Prostate gland (tissue), 2 donors: ENCODE measurements around the gene GPR31. TPM values are rescaled to one million over a fixed set of nuclear protein-coding genes. Genes with fewer than 3 reads are reported as not detected.

ENCODE experiments used
- DNase-seq: peaks from one replicate; pipeline ENCODE4 v3.0.0-alpha.2; 2019; ENCODE audit warnings: low spot score
- H3K27ac ChIP-seq, 2 donors: fragments of 200-600 bp; sonication (generic); 2 replicates each; pipeline ENCODE4 v1.5.1; 2017 to 2019
- H3K27me3 ChIP-seq: fragments of 200-600 bp; sonication (generic); replicated peaks from 2 replicates; pipeline ENCODE4 v1.5.1; 2019; ENCODE audit not compliant: insufficient read depth
- H3K36me3 ChIP-seq, 2 donors: fragments of 200-600 bp; sonication (generic); 1 replicate in 1 of 2; 2 replicates in 1 of 2; pipeline versions ENCODE4 v1.5.1 to v1.8.1; 2017 to 2019
- H3K4me1 ChIP-seq: fragments of 200-600 bp; sonication (generic); replicated peaks from 2 replicates; pipeline ENCODE4 v1.5.1; 2019
- H3K4me3 ChIP-seq, 2 donors: fragments of 200-600 bp; sonication (generic); 2 replicates each; pipeline ENCODE4 v1.5.1; 2017 to 2019
- H3K9me3 ChIP-seq: fragments of 200-600 bp; sonication (generic); 2 replicates; pipeline ENCODE4 v1.5.1; 2017
- POLR2A ChIP-seq: fragments of 450-650 bp; IDR thresholded peaks from one replicate; pipeline ENCODE4 v1.6.1; 2016; ENCODE audit warnings: antibody characterized with exemption, mild to moderate bottlenecking
- POLR2AphosphoS5 ChIP-seq: sonication (generic); formaldehyde crosslinking; IDR thresholded peaks from one replicate; pipeline ENCODE4 v1.6.1; 2017; ENCODE audit warnings: antibody characterized with exemption
- WGBS: methylation state at CpG from one replicate; pipeline ENCODE4 v1.1.5; 2018; 5-methylcytosine and 5-hydroxymethylcytosine counted together
- intact Hi-C: fragments of 100-400 bp; cut with DNase I; formaldehyde crosslinking; loops from one replicate; pipeline ENCODE4 v1.14.2; 2022
- total RNA-seq, 2 donors: library from RNA; depleted of rRNA; stranded (reverse); fragments of >200 nt; gene quantifications; one replicate each; pipeline ENCODE4 v1.1.0, GENCODE V29; 2016
- TF ChIP-seq, protein P1 (sequence below), 4 experiments: fragments of 200-600 bp in 2 of 4; fragments of 450-650 bp in 2 of 4; sonication (generic) in 2 of 4; IDR thresholded peaks; 1 replicate in 3 of 4; 2 replicates in 1 of 4; pipeline ENCODE4 v1.5.1; 2016 to 2019; ENCODE audit warnings: antibody characterized with exemption in 4 of 4, mild to moderate bottlenecking in 2 of 4, moderate library complexity in 2 of 4

Gene GPR31
- total RNA-seq, 2 donors from 2014 or later, result not detected

DNA sequence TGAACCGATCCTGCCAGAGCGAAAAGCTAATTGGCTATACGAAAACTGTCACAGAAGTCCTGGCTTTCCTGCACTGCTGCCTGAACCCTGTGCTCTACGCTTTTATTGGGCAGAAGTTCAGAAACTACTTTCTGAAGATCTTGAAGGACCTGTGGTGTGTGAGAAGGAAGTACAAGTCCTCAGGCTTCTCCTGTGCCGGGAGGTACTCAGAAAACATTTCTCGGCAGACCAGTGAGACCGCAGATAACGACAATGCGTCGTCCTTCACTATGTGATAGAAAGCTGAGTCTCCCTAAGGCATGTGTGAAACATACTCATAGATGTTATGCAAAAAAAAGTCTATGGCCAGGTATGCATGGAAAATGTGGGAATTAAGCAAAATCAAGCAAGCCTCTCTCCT, 20.7 kb downstream of the GPR31 start:
- no peak overlapping the region for H3K4me3 ChIP-seq
- TF ChIP-seq, protein P1, sequence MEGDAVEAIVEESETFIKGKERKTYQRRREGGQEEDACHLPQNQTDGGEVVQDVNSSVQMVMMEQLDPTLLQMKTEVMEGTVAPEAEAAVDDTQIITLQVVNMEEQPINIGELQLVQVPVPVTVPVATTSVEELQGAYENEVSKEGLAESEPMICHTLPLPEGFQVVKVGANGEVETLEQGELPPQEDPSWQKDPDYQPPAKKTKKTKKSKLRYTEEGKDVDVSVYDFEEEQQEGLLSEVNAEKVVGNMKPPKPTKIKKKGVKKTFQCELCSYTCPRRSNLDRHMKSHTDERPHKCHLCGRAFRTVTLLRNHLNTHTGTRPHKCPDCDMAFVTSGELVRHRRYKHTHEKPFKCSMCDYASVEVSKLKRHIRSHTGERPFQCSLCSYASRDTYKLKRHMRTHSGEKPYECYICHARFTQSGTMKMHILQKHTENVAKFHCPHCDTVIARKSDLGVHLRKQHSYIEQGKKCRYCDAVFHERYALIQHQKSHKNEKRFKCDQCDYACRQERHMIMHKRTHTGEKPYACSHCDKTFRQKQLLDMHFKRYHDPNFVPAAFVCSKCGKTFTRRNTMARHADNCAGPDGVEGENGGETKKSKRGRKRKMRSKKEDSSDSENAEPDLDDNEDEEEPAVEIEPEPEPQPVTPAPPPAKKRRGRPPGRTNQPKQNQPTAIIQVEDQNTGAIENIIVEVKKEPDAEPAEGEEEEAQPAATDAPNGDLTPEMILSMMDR (IDR thresholded peaks at IDR 0.05), result no peak
- no peak for TF ChIP-seq POLR2AphosphoS5
- no peak for TF ChIP-seq POLR2A
- no peaks in the 10 kb centered on the region for H3K36me3 ChIP-seq
- no peak for DNase-seq
- intact Hi-C loops, result no loop called here
- WGBS, result 93% methylated on average over 10 of the region's 10 CpGs
- H3K27ac ChIP-seq, result no peak overlapping the region
- no peaks in the 10 kb centered on the region for H3K27me3 ChIP-seq
- no peaks in the 10 kb centered on the region for H3K9me3 ChIP-seq
- no peaks in the 10 kb centered on the region for H3K4me1 ChIP-seq

DNA sequence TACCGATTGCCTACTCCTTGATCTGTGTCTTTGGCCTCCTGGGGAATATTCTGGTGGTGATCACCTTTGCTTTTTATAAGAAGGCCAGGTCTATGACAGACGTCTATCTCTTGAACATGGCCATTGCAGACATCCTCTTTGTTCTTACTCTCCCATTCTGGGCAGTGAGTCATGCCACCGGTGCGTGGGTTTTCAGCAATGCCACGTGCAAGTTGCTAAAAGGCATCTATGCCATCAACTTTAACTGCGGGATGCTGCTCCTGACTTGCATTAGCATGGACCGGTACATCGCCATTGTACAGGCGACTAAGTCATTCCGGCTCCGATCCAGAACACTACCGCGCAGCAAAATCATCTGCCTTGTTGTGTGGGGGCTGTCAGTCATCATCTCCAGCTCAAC, 21.4 kb downstream of the GPR31 start:
- no peak overlapping the region for H3K4me3 ChIP-seq
- no peaks in the 10 kb centered on the region for H3K36me3 ChIP-seq
- no peaks in the 10 kb centered on the region for H3K27me3 ChIP-seq
- no peaks in the 10 kb centered on the region for H3K4me1 ChIP-seq
- no peak overlapping the region for H3K27ac ChIP-seq
- DNase-seq, result no peak
- WGBS, result 91% methylated on average over 13 of the region's 13 CpGs
- TF ChIP-seq, protein P1 (IDR thresholded peaks at IDR 0.05), result no peak
- TF ChIP-seq POLR2A (no peak), POLR2AphosphoS5 (no peak)
- intact Hi-C loops, result no loop called here
- no peaks in the 10 kb centered on the region for H3K9me3 ChIP-seq

DNA sequence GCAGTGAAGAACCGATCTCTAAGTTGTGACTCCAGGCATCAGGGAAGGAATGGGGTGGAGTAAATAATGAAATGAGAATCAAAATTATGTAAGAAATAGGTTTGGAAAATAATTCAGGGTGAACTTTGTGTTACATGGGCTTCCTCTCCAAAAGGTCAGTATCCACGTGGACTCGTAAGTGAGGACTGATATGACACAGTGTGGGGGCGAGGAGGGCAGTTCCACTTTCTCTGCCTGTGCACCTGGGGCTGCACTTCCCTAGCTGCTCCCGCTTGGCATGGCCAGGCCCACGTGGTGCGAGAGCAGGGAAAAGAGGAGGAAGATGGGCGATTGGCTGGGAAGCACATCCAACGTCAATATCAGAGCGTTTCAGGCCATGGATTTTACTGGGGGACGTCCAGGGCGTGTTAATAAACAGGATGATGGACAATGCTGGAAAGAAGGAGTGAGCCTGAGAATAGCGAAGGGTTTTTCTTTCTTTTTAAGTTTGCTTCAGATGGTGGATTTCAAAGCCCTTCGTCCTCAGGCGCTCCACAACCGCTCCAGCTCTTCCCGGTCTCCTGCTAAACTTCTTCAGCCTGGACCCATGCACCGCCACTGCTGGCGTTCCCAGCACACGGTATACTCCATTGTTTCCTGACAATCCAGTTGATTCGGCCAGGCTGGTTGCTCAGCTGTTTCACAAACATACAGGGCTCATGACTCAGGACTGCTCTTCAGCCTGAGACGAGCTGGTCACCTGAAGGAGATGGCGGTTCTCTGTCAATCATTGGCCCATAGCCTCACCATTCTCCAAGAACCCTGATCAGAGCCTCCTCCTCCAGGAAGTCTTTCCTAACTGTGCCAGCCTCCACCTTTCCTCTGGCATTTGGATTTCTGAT, 23.1 kb downstream of the GPR31 start:
- H3K4me1 ChIP-seq, result no peaks in the 10 kb centered on the region
- TF ChIP-seq, protein P1 (IDR thresholded peaks at IDR 0.05), result no peak
- no peak for TF ChIP-seq POLR2A
- TF ChIP-seq POLR2AphosphoS5, result no peak
- no peaks in the 10 kb centered on the region for H3K36me3 ChIP-seq
- no peak for DNase-seq
- H3K9me3 ChIP-seq, result no peaks in the 10 kb centered on the region
- intact Hi-C loops, result no loop called here
- H3K4me3 ChIP-seq, result no peak overlapping the region
- H3K27ac ChIP-seq, result no peak overlapping the region
- no peaks in the 10 kb centered on the region for H3K27me3 ChIP-seq
- 88% methylated on average over 23 of the region's 23 CpGs for WGBS

DNA sequence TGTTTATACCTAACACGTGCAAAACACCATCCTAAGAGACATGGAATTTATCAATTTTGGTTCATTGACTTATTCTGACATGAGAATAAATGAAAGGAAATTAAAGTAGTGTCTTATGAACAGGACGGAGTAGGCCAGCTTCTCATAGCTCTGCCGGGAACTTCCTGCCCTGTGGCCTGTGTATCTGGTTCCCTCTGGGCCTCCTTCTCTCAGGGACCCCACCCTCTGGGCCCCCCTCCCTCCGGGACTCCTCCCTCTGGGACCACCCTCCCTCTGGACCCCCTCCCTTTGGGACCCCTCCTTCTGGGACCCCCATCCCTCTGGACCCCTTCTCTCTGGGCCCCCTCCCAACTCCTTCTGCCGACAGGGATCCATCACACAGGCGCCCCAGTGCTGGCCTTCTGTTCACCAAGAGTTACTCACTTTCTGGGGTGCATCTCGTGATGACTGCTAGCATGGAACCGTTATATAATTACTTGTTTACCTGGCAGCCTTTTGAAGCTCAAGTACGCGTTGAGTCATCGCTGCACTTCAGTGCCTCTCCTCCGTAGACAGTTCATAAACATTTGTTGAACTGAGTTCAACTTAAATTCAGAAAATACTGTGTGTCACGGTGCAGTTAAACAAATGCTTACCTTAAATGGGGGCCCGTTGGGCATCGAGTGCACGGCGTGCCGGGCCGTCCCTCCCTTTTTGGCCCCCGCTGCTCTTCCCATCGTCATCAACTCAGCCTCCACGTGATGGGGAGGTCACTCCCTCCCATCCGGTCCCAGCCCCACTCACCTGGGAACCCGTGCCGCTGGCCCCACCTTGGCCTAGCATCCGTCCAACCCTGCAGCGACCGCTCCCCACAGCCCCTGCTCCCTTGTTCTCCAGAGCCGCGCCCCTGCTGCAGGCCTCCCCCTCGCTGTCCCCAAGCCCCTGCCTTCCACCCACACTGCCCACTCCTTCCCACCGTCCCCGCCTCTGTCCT, 26.8 kb downstream of the GPR31 start:
- TF ChIP-seq POLR2AphosphoS5 (no peak), POLR2A (no peak)
- TF ChIP-seq, protein P1 (IDR thresholded peaks at IDR 0.05), result no peak
- no peak overlapping the region for H3K4me3 ChIP-seq
- 76% methylated on average over 33 of the region's 33 CpGs for WGBS
- no peaks in the 10 kb centered on the region for H3K36me3 ChIP-seq
- no peaks in the 10 kb centered on the region for H3K4me1 ChIP-seq
- intact Hi-C loops, result no loop called here
- no peak overlapping the region for H3K27ac ChIP-seq
- H3K27me3 ChIP-seq, result no peaks in the 10 kb centered on the region
- no peak for DNase-seq
- H3K9me3 ChIP-seq, result no peaks in the 10 kb centered on the region
